HEK293 (cell line): ENCODE data around the gene DHRS7B.

Experiments used
- CTCF ChIA-PET: fragments of 350-600 bp; formaldehyde crosslinking; extraction: SDS; loops from one replicate; lab custom pipeline; 2021; ENCODE audit warnings: antibody characterized with exemption; lab: Yijun Ruan, JAX
- POLR2A ChIA-PET: fragments of 300-600 bp; formaldehyde crosslinking; extraction: SDS; loops from one replicate; lab custom pipeline; 2020; ENCODE audit warnings: antibody characterized with exemption, inconsistent platforms; lab: Yijun Ruan, JAX
- H3K27ac ChIP-seq: fragments of 200-500 bp; sonication (Bioruptor generic); 2 replicates; pipeline ENCODE4 v1.5.1; 2014; ENCODE audit warnings: low read depth, low read length, control low read depth, inconsistent platforms; ENCODE audit errors: extremely low read depth
- H3K36me3 ChIP-seq, 2 experiments: fragments of 200-500 bp in 1 of 2; sonication (Bioruptor generic) in 1 of 2; 1 replicate in 1 of 2; 2 replicates in 1 of 2; pipeline ENCODE4 v1.5.1; 2014 to 2017; ENCODE audit warnings: inconsistent platforms in 2 of 2, low read length in 2 of 2; ENCODE audit not compliant: control insufficient read depth in 2 of 2, insufficient read depth in 1 of 2
- H3K4me1 ChIP-seq: fragments of 200-500 bp; sonication (Bioruptor generic); 2 replicates; pipeline ENCODE4 v1.5.1; 2014; ENCODE audit warnings: mild to moderate bottlenecking, low read length, inconsistent platforms; ENCODE audit not compliant: control insufficient read depth, insufficient read depth
- H3K4me3 ChIP-seq: 2 replicates; pipeline ENCODE4 v1.5.1; 2011; ENCODE audit warnings: low read depth, mild to moderate bottlenecking, control low read depth, low read length, moderate library complexity
- H3K9me3 ChIP-seq: fragments of 200-500 bp; sonication (Bioruptor generic); 2 replicates; pipeline ENCODE4 v1.5.1; 2014; ENCODE audit warnings: low read depth, low read length, inconsistent platforms; ENCODE audit not compliant: control insufficient read depth, insufficient read depth
- GFI1B ChIP-seq: fragments of 450-650 bp; formaldehyde crosslinking; IDR thresholded peaks from 2 replicates; pipeline ENCODE4 v1.5.1; 2016; ENCODE audit warnings: missing biosample characterization, missing genetic modification characterization
- HOXC10 ChIP-seq: sonication (generic); formaldehyde crosslinking; IDR thresholded peaks from 2 replicates; pipeline ENCODE4 v1.8.1; 2023; ENCODE audit warnings: mild to moderate bottlenecking, missing genetic modification reagents
- KLF8 ChIP-seq: fragments of 450-650 bp; formaldehyde crosslinking; IDR thresholded peaks from 2 replicates; pipeline ENCODE4 v1.5.1; 2016; ENCODE audit warnings: missing biosample characterization, missing genetic modification characterization
- PRDM1 ChIP-seq: fragments of 450-650 bp; formaldehyde crosslinking; IDR thresholded peaks from 2 replicates; pipeline ENCODE4; 2016; ENCODE audit warnings: missing biosample characterization, missing genetic modification characterization
- SCRT1 ChIP-seq: fragments of 450-650 bp; formaldehyde crosslinking; IDR thresholded peaks from 2 replicates; pipeline ENCODE4 v1.5.1; 2016; ENCODE audit warnings: missing biosample characterization, missing genetic modification characterization, borderline replicate concordance
- ZBTB11 ChIP-seq: fragments of 450-650 bp; formaldehyde crosslinking; conservative IDR thresholded peaks from 2 replicates; pipeline ENCODE4 v1.5.1; 2016; ENCODE audit warnings: low read depth, missing biosample characterization, missing genetic modification characterization
- ZFP37 ChIP-seq: fragments of 450-650 bp; formaldehyde crosslinking; IDR thresholded peaks from 2 replicates; pipeline ENCODE4 v1.5.1; 2016; ENCODE audit warnings: missing biosample characterization, missing genetic modification characterization
- ZNF2 ChIP-seq: fragments of 450-650 bp; formaldehyde crosslinking; IDR thresholded peaks from 2 replicates; pipeline ENCODE4 v1.5.1; 2016; ENCODE audit warnings: missing biosample characterization, missing genetic modification characterization
- ZNF223 ChIP-seq: fragments of 450-650 bp; formaldehyde crosslinking; IDR thresholded peaks from 2 replicates; pipeline ENCODE4 v1.5.1; 2016; ENCODE audit warnings: missing biosample characterization, missing genetic modification characterization
- ZNF26 ChIP-seq: fragments of 450-650 bp; formaldehyde crosslinking; IDR thresholded peaks from 2 replicates; pipeline ENCODE4 v1.5.1; 2016; ENCODE audit warnings: missing biosample characterization, missing genetic modification characterization
- ZNF416 ChIP-seq: fragments of 450-650 bp; formaldehyde crosslinking; IDR thresholded peaks from 2 replicates; pipeline ENCODE4 v1.5.1; 2016; ENCODE audit warnings: missing biosample characterization, missing genetic modification characterization
- ZNF426 ChIP-seq: fragments of 450-650 bp; formaldehyde crosslinking; IDR thresholded peaks from 2 replicates; pipeline ENCODE4 v1.5.1; 2017; ENCODE audit warnings: missing biosample characterization, missing genetic modification characterization, mild to moderate bottlenecking, inconsistent platforms, moderate library complexity
- ZNF433 ChIP-seq: fragments of 450-650 bp; formaldehyde crosslinking; IDR thresholded peaks from 2 replicates; pipeline ENCODE4 v1.5.1; 2016; ENCODE audit warnings: missing biosample characterization, missing genetic modification characterization, low read depth
- ZNF501 ChIP-seq: fragments of 450-650 bp; formaldehyde crosslinking; IDR thresholded peaks from 2 replicates; pipeline ENCODE4 v1.5.1; 2016; ENCODE audit warnings: missing biosample characterization, missing genetic modification characterization
- ZNF513 ChIP-seq: fragments of 450-650 bp; IDR thresholded peaks from 2 replicates; pipeline ENCODE4 v1.5.1; 2018; ENCODE audit warnings: missing biosample characterization, missing genetic modification characterization
- ZNF529 ChIP-seq: fragments of 450-650 bp; formaldehyde crosslinking; IDR thresholded peaks from 2 replicates; pipeline ENCODE4 v1.5.1; 2017; ENCODE audit warnings: missing genetic modification characterization, missing biosample characterization; ENCODE audit not compliant: insufficient replicate concordance
- ZNF596 ChIP-seq: fragments of 450-650 bp; IDR thresholded peaks from 2 replicates; pipeline ENCODE4 v1.5.0; 2018; ENCODE audit warnings: missing biosample characterization, mild to moderate bottlenecking, missing genetic modification characterization, moderate library complexity
- ZNF623 ChIP-seq: fragments of 450-650 bp; formaldehyde crosslinking; IDR thresholded peaks from 2 replicates; pipeline ENCODE4 v1.5.1; 2016; ENCODE audit warnings: missing biosample characterization, missing genetic modification characterization
- ZNF792 ChIP-seq: fragments of 450-650 bp; formaldehyde crosslinking; IDR thresholded peaks from 2 replicates; pipeline ENCODE4 v1.5.1; 2016; ENCODE audit warnings: missing biosample characterization, missing genetic modification characterization
- ZNF837 ChIP-seq: fragments of 450-650 bp; formaldehyde crosslinking; IDR thresholded peaks from 2 replicates; pipeline ENCODE4 v1.5.1; 2016; ENCODE audit warnings: missing biosample characterization, missing genetic modification characterization
- TF ChIP-seq, protein P1 (sequence below): sonication (generic); formaldehyde crosslinking; IDR thresholded peaks from 2 replicates; pipeline ENCODE4 v1.8.1; 2022; ENCODE audit warnings: mild to moderate bottlenecking, moderate library complexity, missing genetic modification reagents
- TF ChIP-seq, protein P2 (sequence below): fragments of 450-650 bp; formaldehyde crosslinking; IDR thresholded peaks from 2 replicates; pipeline ENCODE4 v1.5.1; 2016; ENCODE audit warnings: missing biosample characterization, missing genetic modification characterization

The DHRS7B gene

GRCh38 chr17:21214015-21214776, 87.4 kb downstream of the DHRS7B start, which contains the start of gene TMEM11 (continued):
- TF ChIP-seq ZNF223 (tag by site-specific recombination), result no peak
- no peak for TF ChIP-seq ZNF792
- no peak for TF ChIP-seq ZNF433 (tag by site-specific recombination)
- TF ChIP-seq ZNF513 (tag by site-specific recombination), result no peak
- TF ChIP-seq ZNF623 (tag by site-specific recombination), result peak; percentile 20; the same call in 1 of the 2 replicates
- TF ChIP-seq HOXC10 (CRISPR knock-in tag), result 0 out of 2 replicates have a peak, but pooled peaks have one; percentile 18
- peak; percentile 79 for TF ChIP-seq ZNF501 (tag by site-specific recombination)
- TF ChIP-seq, protein P1, sequence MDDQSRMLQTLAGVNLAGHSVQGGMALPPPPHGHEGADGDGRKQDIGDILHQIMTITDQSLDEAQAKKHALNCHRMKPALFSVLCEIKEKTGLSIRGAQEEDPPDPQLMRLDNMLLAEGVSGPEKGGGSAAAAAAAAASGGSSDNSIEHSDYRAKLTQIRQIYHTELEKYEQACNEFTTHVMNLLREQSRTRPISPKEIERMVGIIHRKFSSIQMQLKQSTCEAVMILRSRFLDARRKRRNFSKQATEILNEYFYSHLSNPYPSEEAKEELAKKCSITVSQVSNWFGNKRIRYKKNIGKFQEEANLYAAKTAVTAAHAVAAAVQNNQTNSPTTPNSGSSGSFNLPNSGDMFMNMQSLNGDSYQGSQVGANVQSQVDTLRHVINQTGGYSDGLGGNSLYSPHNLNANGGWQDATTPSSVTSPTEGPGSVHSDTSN (CRISPR knock-in tag), result no peak; the same call in 1 of the 2 replicates
- TF ChIP-seq ZNF416, result no peak
- TF ChIP-seq GFI1B (tag by site-specific recombination), result no peak
- no peak for TF ChIP-seq ZNF2 (tag by site-specific recombination)
- no peak for TF ChIP-seq ZNF426
- no peak for TF ChIP-seq ZFP37 (tag by site-specific recombination)
- TF ChIP-seq SCRT1 (tag by site-specific recombination), result no peak
- TF ChIP-seq KLF8 (tag by site-specific recombination), result peak; percentile 93
- TF ChIP-seq, all 188 proteins: peak for 51

DNA sequence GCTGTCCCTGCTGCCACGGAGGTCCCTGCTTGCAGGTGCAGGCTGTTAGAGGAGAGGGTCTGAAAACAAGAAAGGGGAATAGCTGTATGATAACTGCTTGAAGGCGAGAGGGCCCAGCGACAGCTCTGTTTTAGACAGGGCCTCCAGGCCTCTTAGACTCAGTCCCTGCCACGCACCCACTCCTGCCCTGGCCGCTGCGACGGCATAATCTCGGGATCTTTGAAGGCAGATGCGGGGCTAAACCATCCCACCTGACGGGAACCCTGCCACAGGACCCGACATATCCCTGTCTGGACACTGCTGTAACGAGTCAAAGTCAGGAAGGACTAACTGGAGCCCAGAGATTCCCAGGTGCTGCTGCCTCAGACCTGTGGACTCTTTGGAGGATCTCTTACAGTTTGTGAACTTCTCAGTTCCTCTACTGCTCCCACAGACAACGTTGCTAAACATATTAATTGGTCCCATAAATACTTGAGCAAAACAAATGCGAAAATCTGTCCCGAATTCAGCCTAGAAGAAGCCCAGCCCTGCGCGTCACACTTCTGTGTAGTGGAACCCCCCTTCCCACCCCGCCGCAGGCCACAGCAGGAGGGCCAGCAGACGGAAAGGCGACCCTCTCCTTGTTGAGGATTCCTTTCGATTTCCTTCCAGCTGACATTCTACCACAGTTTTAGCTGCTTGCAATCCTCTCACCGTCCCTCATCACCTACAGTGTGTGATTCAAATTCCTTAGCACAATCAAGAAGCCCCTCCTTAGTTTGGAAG, 88.2 kb downstream of the DHRS7B start:
- POLR2A ChIA-PET, result interaction anchor here (0.6 to 1.3 kb wide), 3 partner anchors 61 to 116 kb away, joined by 4 to 6 read pairs (median 5); no protein-coding TSS in a partner anchor
- peaks cover 4 to 28% of the 10 kb centered on the region in 2 experiments for H3K36me3 ChIP-seq
- CTCF ChIA-PET, result interaction anchor here (0.6 to 1.6 kb wide), 4 partner anchors 64 to 120 kb away, joined by 3 to 6 read pairs (median 4); no protein-coding TSS in a partner anchor
- peaks cover 9% of the 10 kb centered on the region for H3K4me1 ChIP-seq
- peak overlapping the region; percentile 98 for H3K27ac ChIP-seq
- H3K4me3 ChIP-seq, result peak overlapping the region; percentile 94
- no peaks in the 10 kb centered on the region for H3K9me3 ChIP-seq
- no peak for TF ChIP-seq ZNF26 (tag by site-specific recombination)
- no peak for TF ChIP-seq ZNF837
- TF ChIP-seq, protein P2, sequence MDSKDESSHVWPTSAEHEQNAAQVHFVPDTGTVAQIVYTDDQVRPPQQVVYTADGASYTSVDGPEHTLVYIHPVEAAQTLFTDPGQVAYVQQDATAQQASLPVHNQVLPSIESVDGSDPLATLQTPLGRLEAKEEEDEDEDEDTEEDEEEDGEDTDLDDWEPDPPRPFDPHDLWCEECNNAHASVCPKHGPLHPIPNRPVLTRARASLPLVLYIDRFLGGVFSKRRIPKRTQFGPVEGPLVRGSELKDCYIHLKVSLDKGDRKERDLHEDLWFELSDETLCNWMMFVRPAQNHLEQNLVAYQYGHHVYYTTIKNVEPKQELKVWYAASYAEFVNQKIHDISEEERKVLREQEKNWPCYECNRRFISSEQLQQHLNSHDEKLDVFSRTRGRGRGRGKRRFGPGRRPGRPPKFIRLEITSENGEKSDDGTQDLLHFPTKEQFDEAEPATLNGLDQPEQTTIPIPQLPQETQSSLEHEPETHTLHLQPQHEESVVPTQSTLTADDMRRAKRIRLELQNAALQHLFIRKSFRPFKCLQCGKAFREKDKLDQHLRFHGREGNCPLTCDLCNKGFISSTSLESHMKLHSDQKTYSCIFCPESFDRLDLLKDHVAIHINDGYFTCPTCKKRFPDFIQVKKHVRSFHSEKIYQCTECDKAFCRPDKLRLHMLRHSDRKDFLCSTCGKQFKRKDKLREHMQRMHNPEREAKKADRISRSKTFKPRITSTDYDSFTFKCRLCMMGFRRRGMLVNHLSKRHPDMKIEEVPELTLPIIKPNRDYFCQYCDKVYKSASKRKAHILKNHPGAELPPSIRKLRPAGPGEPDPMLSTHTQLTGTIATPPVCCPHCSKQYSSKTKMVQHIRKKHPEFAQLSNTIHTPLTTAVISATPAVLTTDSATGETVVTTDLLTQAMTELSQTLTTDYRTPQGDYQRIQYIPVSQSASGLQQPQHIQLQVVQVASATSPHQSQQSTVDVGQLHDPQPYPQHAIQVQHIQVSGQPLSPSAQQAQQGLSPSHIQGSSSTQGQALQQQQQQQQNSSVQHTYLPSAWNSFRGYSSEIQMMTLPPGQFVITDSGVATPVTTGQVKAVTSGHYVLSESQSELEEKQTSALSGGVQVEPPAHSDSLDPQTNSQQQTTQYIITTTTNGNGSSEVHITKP (tag by site-specific recombination), result 0 out of 2 replicates have a peak, but pooled peaks have one; percentile 26
- TF ChIP-seq ZBTB11, result no peak
- TF ChIP-seq PRDM1 (tag by site-specific recombination), result 0 out of 2 replicates have a peak, but pooled peaks have one; percentile 24
- TF ChIP-seq ZNF596, result no peak
- TF ChIP-seq ZNF529, result no peak
